ENCODE measurements around the gene CMTM8. TPM values are rescaled to one million over a fixed set of nuclear protein-coding genes. Genes with fewer than 3 reads are reported as not detected.

The CMTM8 gene
- total and polyA plus RNA-seq, 2 donors (not counting 1 experiment from before 2014, with no cell fraction given) = under 0.01 to 0.50 TPM

DNA sequence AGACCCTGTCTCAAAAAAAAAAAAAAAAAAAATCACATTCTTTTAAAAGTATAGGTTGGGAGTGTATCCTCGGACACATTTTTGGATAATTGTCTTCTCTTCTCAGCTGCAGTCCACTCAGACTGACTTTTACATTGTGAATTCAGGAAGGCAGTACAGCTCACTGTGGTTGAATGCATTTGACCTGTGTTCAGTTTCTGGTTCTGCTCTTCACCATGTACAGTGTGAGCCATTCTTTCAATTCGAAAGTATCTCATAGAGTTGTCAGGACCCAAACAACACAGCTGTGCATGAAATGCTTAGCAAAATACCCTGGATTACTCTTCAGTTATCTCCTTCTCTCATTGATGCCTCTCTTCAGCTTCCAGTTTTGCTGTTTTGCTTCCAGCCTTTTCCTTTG is 5.0 kb downstream of the CMTM8 start:
- no peaks in the 10 kb centered on the region for H3K36me3 ChIP-seq (ENCODE audit: control insufficient read depth, insufficient read depth, low read length)
- H3K79me2 ChIP-seq (ENCODE audit: control insufficient read depth, insufficient read depth, low read length) = no peaks in the 10 kb centered on the region
- H4K20me1 ChIP-seq (ENCODE audit: control insufficient read depth, extremely low read depth, insufficient read depth, low read length) = no peaks in the 10 kb centered on the region
- H2AFZ ChIP-seq (ENCODE audit: low read length) = no peak overlapping the region
- no peak for TF ChIP-seq EZH2 (IDR thresholded peaks at IDR 0.05; ENCODE audit: low read length, missing control alignments)
- TF ChIP-seq, protein P1, sequence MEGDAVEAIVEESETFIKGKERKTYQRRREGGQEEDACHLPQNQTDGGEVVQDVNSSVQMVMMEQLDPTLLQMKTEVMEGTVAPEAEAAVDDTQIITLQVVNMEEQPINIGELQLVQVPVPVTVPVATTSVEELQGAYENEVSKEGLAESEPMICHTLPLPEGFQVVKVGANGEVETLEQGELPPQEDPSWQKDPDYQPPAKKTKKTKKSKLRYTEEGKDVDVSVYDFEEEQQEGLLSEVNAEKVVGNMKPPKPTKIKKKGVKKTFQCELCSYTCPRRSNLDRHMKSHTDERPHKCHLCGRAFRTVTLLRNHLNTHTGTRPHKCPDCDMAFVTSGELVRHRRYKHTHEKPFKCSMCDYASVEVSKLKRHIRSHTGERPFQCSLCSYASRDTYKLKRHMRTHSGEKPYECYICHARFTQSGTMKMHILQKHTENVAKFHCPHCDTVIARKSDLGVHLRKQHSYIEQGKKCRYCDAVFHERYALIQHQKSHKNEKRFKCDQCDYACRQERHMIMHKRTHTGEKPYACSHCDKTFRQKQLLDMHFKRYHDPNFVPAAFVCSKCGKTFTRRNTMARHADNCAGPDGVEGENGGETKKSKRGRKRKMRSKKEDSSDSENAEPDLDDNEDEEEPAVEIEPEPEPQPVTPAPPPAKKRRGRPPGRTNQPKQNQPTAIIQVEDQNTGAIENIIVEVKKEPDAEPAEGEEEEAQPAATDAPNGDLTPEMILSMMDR (conservative IDR thresholded peaks at IDR 0.05 in 1 of 2, IDR thresholded peaks at IDR 0.05 in 1 of 2; ENCODE audit: low read depth in 1 of 2, low read length in 2 of 2) = no peak
- no peak overlapping the region for H3K27ac ChIP-seq (ENCODE audit: insufficient read depth, low read length)
- H3K4me1 ChIP-seq (ENCODE audit: control insufficient read depth, extremely low read depth, insufficient read depth, low read length) = no peaks in the 10 kb centered on the region
- peaks cover 7% of the 10 kb centered on the region for H3K27me3 ChIP-seq (ENCODE audit: control insufficient read depth, insufficient read depth, low read length)
- H3K4me3 ChIP-seq (replicated peaks in 1 of 4; ENCODE audit: control extremely low read depth in 1 of 4, insufficient read depth in 1 of 4, low read depth in 3 of 4, low read length in 4 of 4) = no peak overlapping the region
- DNase-seq (ENCODE audit: low read depth in 2 of 2) = no peak
- no peak overlapping the region for H3K9ac ChIP-seq (ENCODE audit: insufficient read depth, low read length)
- H3K4me2 ChIP-seq (ENCODE audit: extremely low read depth, insufficient read depth, low read length) = no peak overlapping the region
- H3K9me3 ChIP-seq (ENCODE audit: control insufficient read depth, insufficient read depth, low read depth, low read length) = no peaks in the 10 kb centered on the region

DNA sequence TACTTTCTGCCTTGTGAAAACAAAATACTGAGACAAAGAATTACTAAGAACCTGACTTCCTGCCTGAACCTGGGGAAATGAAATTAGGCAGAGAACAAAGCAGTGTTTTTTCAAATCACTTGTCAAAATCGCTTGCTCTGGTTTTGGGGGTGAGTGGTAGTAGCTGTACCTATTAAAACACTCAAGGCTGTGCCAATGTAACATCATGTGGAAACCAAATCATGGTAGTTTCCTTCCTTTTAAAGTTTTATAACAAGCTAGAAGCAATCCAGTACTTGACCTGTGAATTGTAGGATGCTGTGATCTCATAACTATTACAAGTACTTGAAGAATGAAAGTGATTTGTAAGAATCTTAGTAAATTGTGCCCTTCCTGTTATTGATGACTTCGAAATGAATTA is 6.7 kb downstream of the CMTM8 start:
- no peaks in the 10 kb centered on the region for H3K27me3 ChIP-seq (ENCODE audit: control insufficient read depth, insufficient read depth, low read length)
- no peak overlapping the region for H3K9ac ChIP-seq (ENCODE audit: insufficient read depth, low read length)
- H3K79me2 ChIP-seq (ENCODE audit: control insufficient read depth, insufficient read depth, low read length) = no peaks in the 10 kb centered on the region
- H3K27ac ChIP-seq (ENCODE audit: insufficient read depth, low read length) = no peak overlapping the region
- H3K4me2 ChIP-seq (ENCODE audit: extremely low read depth, insufficient read depth, low read length) = no peak overlapping the region
- no peak for DNase-seq (ENCODE audit: low read depth in 2 of 2)
- H4K20me1 ChIP-seq (ENCODE audit: control insufficient read depth, extremely low read depth, insufficient read depth, low read length) = no peaks in the 10 kb centered on the region
- no peak overlapping the region for H2AFZ ChIP-seq (ENCODE audit: low read length)
- no peak overlapping the region for H3K4me3 ChIP-seq (replicated peaks in 1 of 4; ENCODE audit: control extremely low read depth in 1 of 4, insufficient read depth in 1 of 4, low read depth in 3 of 4, low read length in 4 of 4)
- no peaks in the 10 kb centered on the region for H3K9me3 ChIP-seq (ENCODE audit: control insufficient read depth, insufficient read depth, low read depth, low read length)
- H3K36me3 ChIP-seq (ENCODE audit: control insufficient read depth, insufficient read depth, low read length) = no peaks in the 10 kb centered on the region
- no peaks in the 10 kb centered on the region for H3K4me1 ChIP-seq (ENCODE audit: control insufficient read depth, extremely low read depth, insufficient read depth, low read length)
- TF ChIP-seq, protein P1 (conservative IDR thresholded peaks at IDR 0.05 in 1 of 2, IDR thresholded peaks at IDR 0.05 in 1 of 2; ENCODE audit: low read depth in 1 of 2, low read length in 2 of 2) = no peak
- TF ChIP-seq EZH2 (IDR thresholded peaks at IDR 0.05; ENCODE audit: low read length, missing control alignments) = no peak

DNA sequence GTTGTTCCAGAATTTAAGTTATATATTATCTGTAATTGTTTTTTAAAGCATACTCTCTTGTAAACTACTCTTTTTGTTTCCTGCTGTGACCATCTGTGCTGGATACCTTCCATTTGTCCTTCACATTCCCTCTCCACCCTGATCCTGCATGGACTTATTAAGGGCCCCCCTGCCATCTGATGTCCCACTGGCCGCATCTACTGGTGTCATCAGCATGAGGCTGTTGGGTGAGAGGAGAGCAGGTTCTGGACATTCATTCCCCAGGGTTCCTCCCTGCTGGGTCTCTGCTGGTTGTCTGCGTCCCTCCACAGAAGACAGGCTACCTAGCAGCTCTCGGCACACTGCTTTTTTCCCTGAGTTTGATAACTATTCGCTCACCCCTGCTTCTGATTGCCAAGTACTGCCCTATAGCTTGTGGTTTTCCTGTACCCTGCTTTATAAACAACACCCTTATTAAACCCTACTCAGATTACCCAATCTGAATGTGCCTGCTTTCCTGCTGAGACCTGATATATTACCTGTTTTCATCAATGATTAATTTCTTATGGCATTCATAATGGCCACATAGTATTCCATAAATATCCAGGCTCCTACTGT is 7.7 kb downstream of the CMTM8 start:
- H3K9ac ChIP-seq (ENCODE audit: insufficient read depth, low read length) = no peak overlapping the region
- H3K4me1 ChIP-seq (ENCODE audit: control insufficient read depth, extremely low read depth, insufficient read depth, low read length) = no peaks in the 10 kb centered on the region
- no peak overlapping the region for H3K27ac ChIP-seq (ENCODE audit: insufficient read depth, low read length)
- H4K20me1 ChIP-seq (ENCODE audit: control insufficient read depth, extremely low read depth, insufficient read depth, low read length) = no peaks in the 10 kb centered on the region
- H3K27me3 ChIP-seq (ENCODE audit: control insufficient read depth, insufficient read depth, low read length) = no peaks in the 10 kb centered on the region
- H3K9me3 ChIP-seq (ENCODE audit: control insufficient read depth, insufficient read depth, low read depth, low read length) = no peaks in the 10 kb centered on the region
- TF ChIP-seq, protein P1 (conservative IDR thresholded peaks at IDR 0.05 in 1 of 2, IDR thresholded peaks at IDR 0.05 in 1 of 2; ENCODE audit: low read depth in 1 of 2, low read length in 2 of 2) = no peak
- no peak for TF ChIP-seq EZH2 (IDR thresholded peaks at IDR 0.05; ENCODE audit: low read length, missing control alignments)
- no peak overlapping the region for H2AFZ ChIP-seq (ENCODE audit: low read length)
- no peaks in the 10 kb centered on the region for H3K79me2 ChIP-seq (ENCODE audit: control insufficient read depth, insufficient read depth, low read length)
- H3K4me2 ChIP-seq (ENCODE audit: extremely low read depth, insufficient read depth, low read length) = no peak overlapping the region
- H3K4me3 ChIP-seq (replicated peaks in 1 of 4; ENCODE audit: control extremely low read depth in 1 of 4, insufficient read depth in 1 of 4, low read depth in 3 of 4, low read length in 4 of 4) = no peak overlapping the region
- DNase-seq (ENCODE audit: low read depth in 2 of 2) = peak in 1 of 2 donors; percentile 15
- H3K36me3 ChIP-seq (ENCODE audit: control insufficient read depth, insufficient read depth, low read length) = no peaks in the 10 kb centered on the region

Data from fibroblast of lung (primary cell).